NCI-H2029 (cell line): ENCODE data around the gene TMA7B.
"Not testable (repeated sequence)": the region's sequence is repeated elsewhere in the genome, so short reads cannot be mapped to it uniquely, and the experiment has no call there.

Experiments
- DNase-seq: peaks from one replicate; lab custom pipeline; 2025; lab: John Stamatoyannopoulos, UW

Gene TMA7B

DNA sequence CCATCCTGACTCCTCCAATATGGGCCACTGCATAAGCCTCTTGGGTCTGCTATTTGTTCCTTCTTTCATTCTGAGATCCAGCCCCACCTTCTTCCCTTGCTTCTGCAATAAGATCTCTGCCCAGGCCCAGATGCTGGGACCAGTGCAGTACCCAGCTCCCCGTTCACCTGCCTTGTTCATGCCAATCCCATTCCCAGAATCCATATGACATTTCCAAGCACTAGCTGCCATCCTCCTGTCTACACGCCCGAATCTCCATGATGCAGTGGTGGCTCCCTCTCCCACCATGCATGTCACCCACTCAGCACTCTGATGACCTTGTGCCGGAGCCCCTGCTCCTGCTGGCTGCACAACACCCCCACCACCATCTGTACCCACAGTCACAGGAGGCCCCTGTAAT, 23.1 kb downstream of the TMA7B start:
- no peak for DNase-seq

DNA sequence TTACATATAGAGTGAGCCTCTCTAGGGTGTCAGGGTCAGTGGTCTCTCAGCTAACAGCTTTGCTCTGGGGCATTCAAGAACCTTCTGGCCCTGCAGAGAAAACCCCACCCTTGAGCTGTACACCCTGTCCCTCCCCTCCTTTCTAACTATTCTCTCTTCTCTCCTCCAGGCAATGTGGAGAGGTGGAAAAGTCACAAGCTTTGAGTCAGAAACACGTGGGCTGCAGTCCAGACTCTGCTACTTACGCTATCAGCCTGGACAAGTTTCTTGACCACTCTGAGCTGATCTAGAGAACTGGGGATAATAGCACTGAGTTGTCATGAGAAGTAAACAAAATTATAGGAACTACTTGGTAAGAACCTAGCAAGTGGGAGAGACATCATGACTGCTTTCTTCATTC, 23.8 kb downstream of the TMA7B start:
- DNase-seq, result no peak

DNA sequence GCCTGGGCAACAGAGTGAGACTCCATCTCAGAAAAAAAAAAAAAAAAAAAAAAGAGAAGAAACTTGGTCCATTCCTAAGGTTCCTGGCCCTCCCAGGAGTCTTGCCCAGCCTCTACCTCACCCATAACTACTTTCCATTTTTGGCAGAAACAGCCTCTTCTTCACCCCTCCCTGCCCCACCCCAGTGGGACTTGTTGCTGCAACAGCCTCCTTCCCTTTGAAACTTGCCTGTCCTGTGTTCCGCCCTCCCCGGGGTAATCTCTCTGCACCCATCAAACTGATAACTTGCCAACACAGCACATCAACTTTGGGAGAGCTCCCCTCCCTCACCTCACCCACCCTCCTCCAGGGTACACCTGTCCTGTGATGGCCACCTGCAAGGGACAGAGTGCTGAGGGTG, 24.5 kb downstream of the TMA7B start:
- no peak for DNase-seq

DNA sequence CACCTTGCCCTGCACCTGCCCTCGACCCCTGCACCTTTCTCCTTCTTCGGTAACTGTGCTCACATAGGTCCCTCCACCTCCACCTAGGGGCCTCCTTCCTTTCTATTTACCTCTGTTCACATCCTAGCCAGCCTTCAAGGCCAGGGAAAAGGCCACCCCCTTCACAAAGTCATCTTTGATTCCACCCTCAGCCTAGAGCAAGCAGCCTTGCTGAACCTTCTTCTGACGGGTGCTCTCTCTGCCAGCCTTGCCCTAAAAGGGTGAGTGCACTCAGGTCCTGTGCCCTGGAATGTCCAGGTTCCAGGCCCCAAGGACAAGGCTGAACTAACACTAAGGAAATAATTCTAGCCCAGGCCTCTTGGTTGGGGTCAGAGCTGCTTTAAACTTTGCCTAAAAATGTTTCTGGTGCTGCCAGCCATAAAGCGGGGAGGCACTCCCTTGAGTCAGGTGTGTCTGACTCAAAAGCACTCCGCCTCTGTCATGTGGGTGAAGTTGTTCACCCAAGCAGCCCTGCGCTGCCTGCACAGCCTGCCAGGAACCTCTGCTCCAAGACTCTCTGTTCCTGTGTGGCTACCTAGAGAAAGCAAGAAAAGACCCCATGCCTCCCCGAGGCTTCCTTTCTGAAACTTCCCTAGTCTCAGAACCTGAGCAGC, 25.3 kb downstream of the TMA7B start:
- DNase-seq, result no peak

DNA sequence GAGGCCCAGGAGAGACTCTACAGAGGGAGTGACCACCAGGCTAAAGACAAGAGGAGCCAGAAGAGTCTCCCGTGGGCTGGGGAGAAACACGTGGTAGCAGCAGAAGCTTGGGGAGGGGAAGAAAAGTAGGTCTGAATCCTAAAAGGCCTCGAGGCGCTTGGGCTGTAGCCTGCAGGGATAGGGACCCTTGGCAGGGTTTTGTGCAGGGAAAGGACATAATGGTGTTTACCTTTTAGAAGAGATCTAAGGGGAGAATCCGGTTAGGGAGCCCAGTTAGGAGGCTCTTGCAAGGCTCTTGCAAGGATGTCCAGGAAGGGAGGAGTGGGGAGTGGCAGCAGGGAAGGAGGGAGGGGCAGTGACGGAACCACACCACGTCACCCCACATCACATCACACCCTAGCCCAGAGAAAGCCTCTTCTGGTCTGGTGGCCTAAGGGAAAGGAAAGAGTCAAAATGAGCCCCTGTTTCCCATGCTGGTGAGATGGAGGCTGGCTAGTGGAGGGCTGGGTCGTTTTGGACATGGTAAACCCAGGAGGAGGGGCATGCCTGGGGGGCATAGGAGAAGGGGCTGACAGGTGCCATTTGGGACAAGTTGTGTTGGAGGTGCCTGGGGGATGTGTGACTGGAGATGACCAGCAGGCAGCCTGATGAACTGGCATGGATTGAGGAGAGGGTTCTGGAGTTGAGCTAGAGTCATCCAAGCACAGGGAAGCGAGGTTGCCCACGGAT, 28.4 kb downstream of the TMA7B start:
- no peak for DNase-seq

DNA sequence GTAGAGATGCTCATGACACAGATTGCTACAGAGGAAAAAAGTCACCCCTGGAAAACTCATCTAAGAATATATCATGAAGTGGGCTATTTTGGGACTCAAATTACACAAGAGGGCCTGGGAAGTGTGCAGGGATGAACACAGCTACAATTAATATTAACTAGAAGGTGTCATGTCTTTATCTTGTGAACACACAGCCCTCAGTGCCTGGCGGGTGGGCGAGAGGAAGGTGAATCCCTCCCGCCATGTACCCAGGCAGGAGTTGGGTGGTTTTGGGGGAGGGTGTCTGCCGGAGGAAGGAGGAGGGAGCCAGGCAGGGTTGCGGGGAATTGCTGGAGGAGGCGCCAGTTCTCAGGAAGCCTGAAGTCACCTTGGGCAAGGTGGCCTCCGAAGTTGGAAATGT, 29.4 kb downstream of the TMA7B start:
- DNase-seq, result no peak

DNA sequence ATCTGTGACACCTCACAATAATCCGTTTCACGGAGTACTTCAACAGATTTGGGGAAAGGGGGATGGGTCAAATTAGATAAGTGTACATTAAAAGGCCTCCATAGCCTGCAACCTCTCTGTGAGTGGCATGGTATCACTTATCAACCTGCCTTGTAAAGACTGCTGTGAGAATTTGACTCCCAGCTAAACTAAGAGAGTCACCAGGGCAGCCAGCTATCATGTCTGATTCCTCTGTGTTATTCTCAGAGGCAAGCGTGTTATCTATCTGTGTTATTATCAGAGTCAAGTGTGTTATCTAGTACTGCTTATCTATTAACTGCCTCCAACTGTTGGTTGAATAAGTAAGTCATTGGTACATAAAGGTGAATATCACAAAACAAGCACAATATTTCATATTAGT, 30.5 kb downstream of the TMA7B start:
- DNase-seq, result no peak

DNA sequence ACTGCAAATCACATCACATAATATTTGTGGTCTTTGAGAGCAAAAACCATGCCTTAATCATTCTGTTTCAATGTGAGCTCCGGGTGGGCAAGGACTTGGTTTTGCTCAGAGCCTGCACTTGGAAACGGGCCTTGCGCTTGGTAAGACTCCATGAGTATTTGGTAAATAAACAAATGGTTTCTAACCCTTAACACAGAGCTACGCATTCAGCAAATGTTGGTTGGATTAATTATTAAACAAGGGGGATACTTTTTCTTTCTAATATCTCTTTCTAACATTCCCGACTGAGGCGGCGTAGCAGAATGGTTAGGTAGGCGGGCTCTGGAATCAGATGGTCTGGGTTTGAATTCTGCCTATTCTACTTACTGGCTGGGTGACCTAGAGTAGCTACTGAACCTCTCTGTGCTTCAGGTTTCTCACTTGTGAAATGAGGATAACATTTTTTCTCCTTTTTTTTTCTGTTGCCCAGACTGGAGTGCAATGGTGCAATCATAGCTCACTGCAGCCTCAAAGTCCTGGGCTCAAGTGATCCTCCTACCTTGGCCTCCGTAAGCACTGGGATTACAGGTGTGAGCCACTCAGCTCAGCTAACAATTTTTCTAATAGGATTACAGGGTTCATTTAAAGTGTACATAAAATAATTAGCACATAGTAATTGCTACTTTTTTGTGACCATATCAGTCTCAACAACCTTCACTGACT, 31.1 kb downstream of the TMA7B start:
- no peak for DNase-seq

DNA sequence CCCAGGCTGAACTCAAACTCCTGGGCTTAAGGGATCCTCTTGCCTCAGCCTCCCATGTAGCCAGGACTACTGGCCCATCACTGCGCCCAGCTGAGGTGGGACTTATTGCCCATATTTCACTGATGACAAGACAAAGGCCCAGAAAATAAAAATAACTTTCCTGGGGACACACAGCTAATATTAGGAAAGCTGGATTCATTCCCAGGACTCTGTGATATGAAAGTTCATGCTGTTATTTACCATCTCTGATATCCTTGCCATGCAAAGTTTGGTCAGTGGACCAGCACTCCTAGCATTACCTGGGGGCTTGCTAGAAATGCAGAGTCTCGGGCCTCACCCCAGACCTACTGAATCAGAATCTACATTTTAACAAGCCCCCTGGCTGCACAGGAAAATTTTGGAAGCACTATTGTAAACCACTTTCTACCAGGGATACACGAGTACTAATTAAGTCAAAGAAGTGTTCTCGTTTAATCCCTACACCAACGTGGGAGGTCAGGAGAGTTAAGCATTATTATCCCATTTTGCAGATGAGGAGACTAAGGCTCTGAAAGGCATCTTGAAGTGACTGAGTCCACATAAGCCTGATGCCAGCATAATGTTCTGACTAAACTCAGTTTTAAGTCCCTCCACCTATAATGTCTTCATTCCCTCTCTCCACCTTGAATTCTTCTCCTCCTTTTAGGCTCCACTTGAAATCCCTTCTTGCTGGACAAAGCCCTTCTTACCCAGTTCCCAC, 32.1 kb downstream of the TMA7B start:
- no peak for DNase-seq

DNA sequence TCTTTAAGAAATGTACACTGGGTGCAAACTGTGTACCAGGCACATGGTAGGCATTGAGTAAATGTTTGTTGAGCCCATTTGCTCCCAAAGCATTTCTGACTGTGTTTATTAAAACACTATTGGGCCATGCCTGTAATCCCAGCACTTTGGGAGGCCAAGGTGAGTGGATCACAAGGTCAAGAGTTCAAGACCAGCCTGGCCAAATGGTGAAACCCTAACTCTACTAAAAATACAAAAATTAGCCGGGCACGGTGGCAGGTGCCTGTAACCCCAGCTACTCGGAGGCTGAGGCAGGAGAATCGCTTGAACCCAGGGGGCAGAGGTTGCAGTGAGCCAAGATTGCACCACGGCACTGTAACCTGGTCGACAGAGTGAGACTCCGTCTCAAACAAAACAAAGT, 32.7 kb downstream of the TMA7B start:
- DNase-seq, result not testable (repeated sequence)

DNA sequence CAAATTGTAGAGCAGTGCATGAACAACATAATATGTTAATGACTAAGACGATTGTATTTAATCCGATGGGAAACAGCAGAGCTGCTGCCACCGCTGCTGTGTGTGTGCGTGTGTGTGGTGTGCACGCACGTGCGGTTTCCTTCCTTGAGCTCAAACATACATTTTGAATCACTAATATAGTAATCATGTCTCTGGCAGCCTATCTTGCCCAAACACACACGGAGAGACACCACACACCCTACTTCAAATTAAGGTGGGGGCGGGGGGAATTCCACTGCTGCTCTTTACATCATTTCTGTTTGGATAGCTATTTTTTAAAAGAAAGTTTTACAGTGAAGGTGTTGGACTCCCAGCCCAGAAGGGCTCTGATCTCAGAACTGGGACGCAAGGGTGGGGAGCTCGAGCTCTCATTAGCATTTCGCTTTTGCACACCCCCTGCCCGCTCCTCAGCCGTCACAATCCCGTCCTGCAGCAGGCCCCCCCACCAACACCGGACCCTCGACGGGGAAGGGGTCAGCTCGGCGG, 33.9 kb downstream of the TMA7B start:
- no peak for DNase-seq

DNA sequence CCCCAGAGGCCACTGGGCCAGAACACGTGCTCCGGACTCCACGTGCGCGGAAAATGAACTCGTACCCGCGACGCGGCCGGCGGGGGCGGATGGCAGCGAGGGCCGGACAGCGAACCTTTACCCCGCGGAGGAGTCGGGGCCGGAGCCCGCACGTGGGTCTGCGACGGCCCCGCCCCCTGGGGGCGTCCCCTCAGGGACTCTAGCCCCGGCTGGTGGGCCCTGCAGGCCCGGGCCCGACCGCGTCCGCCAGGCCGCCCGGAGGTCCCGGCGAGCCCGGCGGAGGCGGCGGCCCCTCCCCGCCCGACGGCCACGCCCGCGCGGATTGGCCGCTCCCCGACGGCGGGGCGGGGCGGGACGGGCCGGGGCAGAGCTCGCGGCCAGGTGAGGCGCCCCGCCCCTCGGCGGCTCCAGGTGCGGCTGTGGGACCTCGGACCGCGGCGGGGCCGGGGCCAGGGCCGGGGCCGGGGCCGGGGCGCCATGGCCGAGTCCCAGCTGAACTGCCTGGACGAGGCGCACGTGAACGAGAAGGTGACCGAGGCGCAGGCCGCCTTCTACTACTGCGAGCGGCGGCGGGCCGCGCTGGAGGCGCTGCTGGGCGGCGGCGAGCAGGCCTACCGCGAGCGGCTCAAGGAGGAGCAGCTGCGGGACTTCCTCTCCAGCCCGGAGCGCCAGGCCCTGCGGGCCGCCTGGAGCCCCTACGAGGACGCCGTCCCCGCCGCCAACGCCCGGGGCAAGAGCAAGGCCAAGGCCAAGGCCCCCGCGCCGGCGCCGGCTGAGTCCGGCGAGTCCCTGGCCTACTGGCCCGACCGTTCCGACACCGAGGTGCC, 34.6 kb downstream of the TMA7B start, which contains the start of gene FAM83F:
Gene FAM83F (plus strand): TSS at position 389 of the 827 bp plus-strand sequence. CDS start 89 bp downstream, at position 478.
- peak; percentile 35 for DNase-seq

DNA sequence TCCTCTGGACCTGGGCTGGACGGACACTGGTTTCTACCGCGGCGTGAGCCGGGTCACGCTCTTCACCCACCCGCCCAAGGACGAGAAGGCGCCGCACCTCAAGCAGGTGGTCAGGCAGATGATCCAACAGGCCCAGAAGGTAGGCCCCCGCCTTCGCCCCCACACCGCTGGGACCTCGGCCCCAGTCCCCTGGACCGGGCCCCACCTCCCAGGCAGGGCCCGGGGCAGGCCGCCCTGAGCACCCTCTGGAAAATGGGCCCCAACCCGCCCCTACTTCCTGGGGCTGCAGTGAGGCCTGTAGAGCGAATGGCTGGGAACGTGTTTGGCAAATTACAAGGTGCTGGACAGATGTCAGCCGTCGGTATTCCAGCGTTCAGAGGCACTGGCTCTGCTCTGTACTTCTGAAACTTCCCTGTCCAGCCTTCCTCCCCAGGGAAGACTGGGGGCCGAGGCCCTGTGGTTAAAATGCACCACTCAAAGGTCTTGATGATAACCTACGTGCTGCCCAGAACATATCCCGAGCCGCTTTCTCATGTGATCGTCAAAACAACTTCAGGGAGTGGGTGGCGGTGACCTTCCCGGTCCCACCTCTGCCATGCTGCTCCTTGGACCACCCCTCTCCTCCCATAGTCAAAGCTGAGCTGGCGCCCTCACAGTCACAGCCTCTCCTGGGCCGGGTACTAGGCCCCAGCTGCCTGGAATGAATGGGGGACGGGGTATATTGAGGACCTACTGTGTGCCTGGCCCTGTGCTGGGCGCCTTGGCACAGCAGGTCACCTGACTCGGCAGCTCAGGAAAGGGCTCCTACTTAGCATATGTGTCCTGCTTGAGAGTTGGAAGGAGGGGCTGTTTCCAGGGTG, 35.4 kb downstream of the TMA7B start:
- peak; percentile 16 for DNase-seq

DNA sequence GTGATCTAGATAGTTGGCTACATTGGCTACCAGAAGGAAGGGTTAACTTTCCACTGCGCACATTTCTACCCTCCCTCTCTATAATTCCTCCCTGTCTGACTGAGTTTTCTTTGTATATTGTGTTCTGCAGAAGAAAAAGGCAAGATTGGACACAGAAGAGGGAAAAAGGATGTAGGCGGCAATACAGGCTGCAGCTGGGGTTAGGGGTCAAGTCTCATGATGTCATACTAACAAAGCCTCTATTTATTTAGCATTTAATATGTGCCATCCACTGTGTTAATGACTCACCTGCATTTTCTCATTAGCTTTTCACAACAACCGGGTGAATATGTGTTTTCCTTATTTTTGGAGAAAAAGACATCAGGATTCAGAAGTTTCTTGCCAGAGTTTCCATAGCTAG, 36.5 kb downstream of the TMA7B start:
- DNase-seq, result no peak

DNA sequence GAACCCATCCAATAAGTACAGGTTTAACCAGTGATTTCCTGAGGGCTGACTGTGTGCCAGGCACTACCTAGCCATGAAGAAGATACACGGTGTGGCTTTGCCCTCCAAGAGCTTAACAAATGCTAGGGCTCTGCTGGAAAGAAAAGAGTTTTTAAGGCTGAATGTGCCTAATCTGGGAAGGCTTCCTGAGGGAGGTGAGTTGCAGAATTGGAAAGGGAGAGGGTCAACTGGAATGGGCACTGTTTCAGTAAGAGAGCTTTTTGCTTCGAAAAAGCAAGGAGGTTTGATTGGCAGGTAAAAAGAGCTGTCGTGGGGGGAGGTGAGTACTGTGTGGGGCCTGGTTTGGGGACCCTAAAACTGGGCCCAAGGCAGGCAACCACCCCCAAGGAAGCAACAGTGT, 37.2 kb downstream of the TMA7B start:
- no peak for DNase-seq

DNA sequence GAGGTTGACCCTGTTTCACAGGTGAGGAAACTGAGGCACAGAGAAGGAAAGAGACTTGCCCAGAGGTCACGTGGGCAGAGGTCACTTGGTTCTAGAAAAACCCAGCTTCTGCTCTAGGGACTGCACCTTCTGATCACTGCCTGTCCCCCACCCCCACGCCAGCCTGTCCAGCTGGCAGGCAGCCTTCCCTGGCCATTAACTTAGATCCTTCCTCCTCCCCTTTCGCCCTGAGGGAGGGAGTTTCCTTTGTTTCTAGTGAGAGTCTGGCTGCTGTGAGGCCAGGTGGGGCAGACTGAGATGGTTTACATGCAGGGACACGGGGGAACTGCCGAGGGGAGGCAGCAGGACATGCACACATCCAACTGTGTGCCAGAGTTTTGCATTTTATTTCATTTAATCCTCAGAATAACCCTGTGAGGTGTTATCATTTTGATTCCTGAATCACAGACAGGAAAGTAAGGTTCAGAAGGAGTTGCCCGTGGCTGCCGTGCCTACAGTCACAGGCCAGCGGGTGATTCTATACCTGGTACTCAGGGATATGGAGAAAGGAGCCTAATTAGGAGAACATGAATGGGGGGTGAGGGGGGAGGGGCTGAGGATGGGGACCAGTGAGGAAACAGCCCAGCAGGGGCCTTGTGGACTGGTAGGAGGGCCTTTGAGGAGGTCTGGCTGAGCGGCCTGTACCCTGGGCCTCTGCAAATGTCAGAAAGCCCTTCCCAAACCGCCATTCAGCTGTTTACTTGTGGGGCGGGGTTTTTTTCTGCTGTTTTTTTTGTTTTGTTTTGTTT, 37.9 kb downstream of the TMA7B start:
- peak; percentile 73 for DNase-seq

DNA sequence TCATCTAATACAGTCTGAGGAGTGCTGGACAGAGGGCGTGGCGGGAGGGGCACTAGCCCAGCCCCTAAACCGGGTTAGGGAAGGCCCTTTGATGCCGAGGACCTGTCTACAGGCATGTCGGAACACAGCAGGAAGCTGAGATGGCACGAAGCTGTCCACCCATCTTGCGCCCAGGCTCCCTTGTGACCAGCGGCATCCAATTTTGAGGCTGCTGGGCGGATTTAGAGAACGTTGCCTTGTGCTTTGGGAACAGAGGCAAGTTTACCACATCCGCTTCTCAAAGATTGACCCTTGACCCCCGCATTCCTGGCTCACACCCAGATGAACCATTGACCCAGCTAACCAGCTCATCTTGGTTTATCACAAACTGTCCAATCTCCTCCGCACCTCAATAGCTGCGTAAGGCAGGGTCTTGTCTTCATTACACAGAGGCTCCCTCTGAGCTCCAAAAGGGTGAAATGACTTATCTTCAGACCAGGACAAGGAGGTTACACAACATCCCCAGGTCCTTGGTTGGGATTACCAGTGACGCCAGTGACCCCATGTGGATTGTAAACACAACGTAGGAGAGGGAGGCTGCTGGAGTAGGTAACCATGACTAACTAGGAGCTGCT, 39.1 kb downstream of the TMA7B start:
- DNase-seq, result no peak

DNA sequence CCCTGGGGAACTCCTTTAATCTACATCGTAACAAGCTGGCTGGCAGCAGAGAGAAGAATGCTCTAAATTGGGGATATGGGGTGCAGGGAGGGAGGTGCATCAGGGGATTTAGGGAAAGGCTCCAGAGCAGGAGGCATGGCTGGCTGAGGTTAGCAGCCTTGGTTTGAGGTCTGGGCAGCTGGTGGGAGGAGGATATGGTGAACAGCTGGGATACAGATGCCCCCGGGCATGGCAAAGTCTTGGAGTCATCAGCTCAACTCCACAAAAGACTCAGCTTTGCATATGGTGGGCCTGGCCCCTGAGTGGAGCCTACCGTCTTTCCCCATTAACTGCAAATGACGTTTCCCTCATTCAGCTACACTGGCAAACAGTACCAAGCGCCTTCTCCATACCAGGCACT, 40.0 kb downstream of the TMA7B start:
- no peak for DNase-seq

DNA sequence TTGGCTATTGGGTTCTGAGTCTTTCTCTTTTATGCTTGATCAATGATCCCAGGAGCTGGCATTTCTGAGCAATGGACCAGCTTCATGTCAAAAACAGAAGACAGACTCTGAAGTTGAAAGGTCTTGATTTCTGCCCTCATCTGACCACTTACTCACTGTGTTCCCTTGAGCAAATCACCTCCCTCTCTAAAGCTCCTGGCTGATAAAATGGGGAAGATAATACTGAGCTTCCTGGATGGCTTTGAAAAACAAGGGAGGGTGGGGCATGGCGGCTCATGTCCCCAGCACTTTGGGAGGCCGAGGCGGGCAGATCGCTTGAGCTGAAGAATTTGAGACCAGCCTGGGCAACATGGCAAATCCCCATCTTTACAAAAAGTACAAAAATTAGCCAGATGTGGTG, 40.9 kb downstream of the TMA7B start:
- DNase-seq, result no peak
